HL-60 (cell line): ENCODE results near the gene KCNAB1.

Source experiments
- DNase-seq, 2 experiments: peaks; one replicate each; pipeline ENCODE4 v3.0.0-alpha.2; 2010 to 2020; ENCODE audit warnings: low read depth in 1 of 2, low spot score in 1 of 2
- H3K27ac ChIP-seq: fragments of 250-450 bp; sonication (Bioruptor Pico); replicated peaks from 2 replicates; pipeline ENCODE4 v1.5.1; 2020; ENCODE audit warnings: mild to moderate bottlenecking, moderate library complexity
- H3K27me3 ChIP-seq: fragments of 250-450 bp; sonication (Bioruptor Pico); 2 replicates; pipeline ENCODE4 v1.5.1; 2021; ENCODE audit warnings: mild to moderate bottlenecking, moderate library complexity; ENCODE audit not compliant: insufficient read depth, poor library complexity, severe bottlenecking
- H3K4me3 ChIP-seq: replicated peaks from 2 replicates; pipeline ENCODE4 v1.5.1; 2011; ENCODE audit warnings: mild to moderate bottlenecking, control low read depth, low read length; ENCODE audit not compliant: insufficient read depth
- GABPA ChIP-seq: IDR thresholded peaks from 2 replicates; pipeline ENCODE4 v1.6.1; 2012; ENCODE audit warnings: low read depth
- POLR2AphosphoS5 ChIP-seq: IDR thresholded peaks from 2 replicates; pipeline ENCODE4 v1.6.1; 2012; ENCODE audit warnings: low read depth
- SPI1 ChIP-seq: IDR thresholded peaks from 2 replicates; pipeline ENCODE4 v1.6.1; 2012; ENCODE audit warnings: low read depth, mild to moderate bottlenecking, borderline replicate concordance
- TF ChIP-seq, protein P1 (sequence below): IDR thresholded peaks from one replicate; pipeline ENCODE4 v1.5.1; 2011; ENCODE audit warnings: low read length, control low read depth, inconsistent platforms; ENCODE audit not compliant: insufficient read depth
- TF ChIP-seq, protein P2 (sequence below): IDR thresholded peaks from 2 replicates; pipeline ENCODE4 v1.6.1; 2012; ENCODE audit warnings: low read depth; ENCODE audit not compliant: insufficient replicate concordance

The KCNAB1 gene

DNA sequence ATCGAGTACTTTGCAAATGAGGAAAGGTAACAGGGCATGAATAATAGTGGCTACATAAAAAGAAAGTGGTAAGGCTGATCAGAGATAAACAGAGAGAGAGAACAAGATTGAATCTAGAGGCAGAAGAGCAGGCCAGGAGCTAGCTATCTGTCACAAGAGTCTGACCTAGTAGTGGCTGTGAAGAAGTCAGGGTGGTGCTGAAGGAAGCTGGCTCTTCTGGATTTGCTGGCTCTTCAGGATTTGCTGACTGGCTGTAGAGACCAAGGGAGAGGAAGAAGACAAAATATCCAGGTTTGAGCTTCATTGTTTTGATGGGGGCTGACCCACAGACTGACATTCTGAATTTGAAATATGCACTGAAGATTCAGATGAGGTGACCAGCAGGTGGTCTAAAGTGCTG is 292.2 kb downstream of the KCNAB1 start:
- Histone ChIP-seq H3K27ac (no peak overlapping the region), H3K27me3 (peaks cover 2% of the 10 kb centered on the region), H3K4me3 (no peak overlapping the region)
- no peak for TF ChIP-seq GABPA
- TF ChIP-seq, protein P1, sequence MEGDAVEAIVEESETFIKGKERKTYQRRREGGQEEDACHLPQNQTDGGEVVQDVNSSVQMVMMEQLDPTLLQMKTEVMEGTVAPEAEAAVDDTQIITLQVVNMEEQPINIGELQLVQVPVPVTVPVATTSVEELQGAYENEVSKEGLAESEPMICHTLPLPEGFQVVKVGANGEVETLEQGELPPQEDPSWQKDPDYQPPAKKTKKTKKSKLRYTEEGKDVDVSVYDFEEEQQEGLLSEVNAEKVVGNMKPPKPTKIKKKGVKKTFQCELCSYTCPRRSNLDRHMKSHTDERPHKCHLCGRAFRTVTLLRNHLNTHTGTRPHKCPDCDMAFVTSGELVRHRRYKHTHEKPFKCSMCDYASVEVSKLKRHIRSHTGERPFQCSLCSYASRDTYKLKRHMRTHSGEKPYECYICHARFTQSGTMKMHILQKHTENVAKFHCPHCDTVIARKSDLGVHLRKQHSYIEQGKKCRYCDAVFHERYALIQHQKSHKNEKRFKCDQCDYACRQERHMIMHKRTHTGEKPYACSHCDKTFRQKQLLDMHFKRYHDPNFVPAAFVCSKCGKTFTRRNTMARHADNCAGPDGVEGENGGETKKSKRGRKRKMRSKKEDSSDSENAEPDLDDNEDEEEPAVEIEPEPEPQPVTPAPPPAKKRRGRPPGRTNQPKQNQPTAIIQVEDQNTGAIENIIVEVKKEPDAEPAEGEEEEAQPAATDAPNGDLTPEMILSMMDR = no peak
- no peak for TF ChIP-seq POLR2AphosphoS5
- TF ChIP-seq, protein P2, sequence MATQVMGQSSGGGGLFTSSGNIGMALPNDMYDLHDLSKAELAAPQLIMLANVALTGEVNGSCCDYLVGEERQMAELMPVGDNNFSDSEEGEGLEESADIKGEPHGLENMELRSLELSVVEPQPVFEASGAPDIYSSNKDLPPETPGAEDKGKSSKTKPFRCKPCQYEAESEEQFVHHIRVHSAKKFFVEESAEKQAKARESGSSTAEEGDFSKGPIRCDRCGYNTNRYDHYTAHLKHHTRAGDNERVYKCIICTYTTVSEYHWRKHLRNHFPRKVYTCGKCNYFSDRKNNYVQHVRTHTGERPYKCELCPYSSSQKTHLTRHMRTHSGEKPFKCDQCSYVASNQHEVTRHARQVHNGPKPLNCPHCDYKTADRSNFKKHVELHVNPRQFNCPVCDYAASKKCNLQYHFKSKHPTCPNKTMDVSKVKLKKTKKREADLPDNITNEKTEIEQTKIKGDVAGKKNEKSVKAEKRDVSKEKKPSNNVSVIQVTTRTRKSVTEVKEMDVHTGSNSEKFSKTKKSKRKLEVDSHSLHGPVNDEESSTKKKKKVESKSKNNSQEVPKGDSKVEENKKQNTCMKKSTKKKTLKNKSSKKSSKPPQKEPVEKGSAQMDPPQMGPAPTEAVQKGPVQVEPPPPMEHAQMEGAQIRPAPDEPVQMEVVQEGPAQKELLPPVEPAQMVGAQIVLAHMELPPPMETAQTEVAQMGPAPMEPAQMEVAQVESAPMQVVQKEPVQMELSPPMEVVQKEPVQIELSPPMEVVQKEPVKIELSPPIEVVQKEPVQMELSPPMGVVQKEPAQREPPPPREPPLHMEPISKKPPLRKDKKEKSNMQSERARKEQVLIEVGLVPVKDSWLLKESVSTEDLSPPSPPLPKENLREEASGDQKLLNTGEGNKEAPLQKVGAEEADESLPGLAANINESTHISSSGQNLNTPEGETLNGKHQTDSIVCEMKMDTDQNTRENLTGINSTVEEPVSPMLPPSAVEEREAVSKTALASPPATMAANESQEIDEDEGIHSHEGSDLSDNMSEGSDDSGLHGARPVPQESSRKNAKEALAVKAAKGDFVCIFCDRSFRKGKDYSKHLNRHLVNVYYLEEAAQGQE = no peak
- TF ChIP-seq SPI1 = no peak
- DNase-seq = no peak

DNA sequence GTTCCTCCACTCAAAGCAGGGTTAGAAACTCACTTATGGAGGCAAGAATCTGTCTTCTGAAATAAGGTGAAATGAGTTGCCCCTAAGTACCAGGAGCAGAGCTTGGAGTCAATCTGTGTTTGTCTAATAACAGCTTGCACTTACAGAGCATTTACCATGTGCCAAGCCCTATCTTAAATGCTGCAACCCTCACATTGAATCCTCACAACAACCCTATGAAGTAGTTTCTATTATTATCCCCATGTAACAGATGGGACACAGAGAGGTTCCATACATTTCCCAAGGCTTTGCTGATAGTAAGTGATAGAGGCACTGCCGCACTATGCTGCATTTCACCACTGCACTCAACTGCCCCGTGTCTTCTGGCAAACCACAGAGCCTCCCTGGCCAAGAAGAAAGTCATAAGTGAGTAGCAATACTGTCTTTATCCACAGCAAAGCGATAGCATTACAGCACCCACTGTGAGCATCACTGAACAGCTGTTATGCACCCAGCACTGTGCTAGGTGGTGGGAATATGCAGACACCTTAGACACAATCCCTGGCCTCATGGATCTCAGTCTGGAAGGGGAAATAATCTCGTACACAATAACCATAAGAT is 293.0 kb downstream of the KCNAB1 start:
- TF ChIP-seq GABPA (no peak), POLR2AphosphoS5 (no peak), SPI1 (no peak)
- TF ChIP-seq, protein P2 = no peak
- TF ChIP-seq, protein P1 = no peak
- H3K4me3 ChIP-seq = no peak overlapping the region
- H3K27ac ChIP-seq = no peak overlapping the region
- no peak for DNase-seq
- peaks cover 4% of the 10 kb centered on the region for H3K27me3 ChIP-seq

DNA sequence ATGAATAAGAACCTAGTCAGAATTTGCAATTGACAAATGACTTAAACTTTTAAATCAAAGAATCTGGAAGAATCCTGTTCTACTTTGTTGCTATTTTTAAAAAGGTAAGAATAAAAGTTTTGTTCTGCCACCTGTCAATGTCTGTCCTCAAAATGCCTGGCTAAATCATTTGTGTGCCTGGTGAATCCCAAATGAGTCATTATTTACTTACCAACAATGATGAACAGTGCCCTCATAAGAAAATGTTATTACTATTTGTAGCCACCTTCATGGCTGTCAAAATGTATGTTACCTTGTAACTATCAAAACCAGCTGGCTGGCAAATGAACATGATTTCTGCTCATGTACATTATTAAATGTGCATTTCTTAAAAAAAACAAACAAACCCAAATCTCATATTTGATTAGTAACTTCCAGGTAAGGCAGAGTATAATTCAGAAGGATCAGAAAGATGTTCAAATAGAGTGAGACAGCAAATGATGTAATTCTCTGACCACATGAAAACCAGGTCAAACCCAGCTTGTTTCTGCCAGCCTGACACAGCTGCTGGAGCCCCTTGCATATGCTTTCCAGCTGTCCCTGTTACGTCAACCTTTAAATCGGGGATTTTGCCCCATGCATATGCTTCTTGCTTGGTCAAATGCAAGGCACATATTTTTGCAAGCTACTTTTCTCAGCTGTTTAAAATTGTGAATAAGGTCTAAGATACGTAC is 296.6 kb downstream of the KCNAB1 start:
- no peak for DNase-seq
- TF ChIP-seq, protein P1 = no peak
- TF ChIP-seq SPI1 (no peak), GABPA (no peak), POLR2AphosphoS5 (no peak)
- TF ChIP-seq, protein P2 = no peak
- H3K27me3 ChIP-seq = peaks cover 4% of the 10 kb centered on the region
- no peak overlapping the region for H3K4me3 ChIP-seq
- H3K27ac ChIP-seq = no peak overlapping the region
